H1 (cell line): ENCODE results near the gene GLE1. TPM values are rescaled to one million over a fixed set of nuclear protein-coding genes. Genes with fewer than 3 reads are reported as not detected.
A peak's percentile ranks its signal among the peaks of the same experiment; 100 is the strongest.

ENCODE experiments used
- CTCF ChIA-PET: fragments of 300-600 bp; sonication (Branson Sonifier 250); formaldehyde crosslinking; loops from one replicate; lab custom pipeline; 2021; ENCODE audit not compliant: partially characterized antibody; lab: Charles Lee
- POLR2A ChIA-PET: fragments of 300-600 bp; sonication (Branson Sonifier 250); formaldehyde crosslinking; loops from one replicate; lab custom pipeline; 2021; ENCODE audit warnings: inconsistent platforms; ENCODE audit not compliant: partially characterized antibody; lab: Charles Lee
- DNase-seq, 2 experiments: peaks; one replicate each; pipeline versions ENCODE4 v3.0.0 to v3.0.0-alpha.2; 2010 to 2022; ENCODE audit warnings: low spot score in 2 of 2, low read depth in 1 of 2, mixed read lengths in 1 of 2
- FAIRE-seq: peaks from 2 replicates; lab custom pipeline; 2011; peaks lifted over from hg19 to GRCh38; lab: Jason Lieb, UNC
- H2AFZ ChIP-seq: 2 replicates; pipeline ENCODE4 v1.8.1; 2012; ENCODE audit warnings: low read length, inconsistent platforms
- H2AK5ac ChIP-seq: 2 replicates; pipeline ENCODE4 v1.6.1; 2013; ENCODE audit warnings: low read depth, low read length
- H2BK120ac ChIP-seq: replicated peaks from 2 replicates; pipeline ENCODE3; 2013; ENCODE audit warnings: low read depth, low read length, inconsistent platforms
- H2BK12ac ChIP-seq: 2 replicates; pipeline ENCODE4 v1.6.1; 2013; ENCODE audit warnings: low read depth, low read length
- H2BK15ac ChIP-seq: 2 replicates; pipeline ENCODE4 v1.6.1; 2013; ENCODE audit warnings: low read length
- H2BK20ac ChIP-seq: 2 replicates; pipeline ENCODE4 v1.6.1; 2013; ENCODE audit warnings: low read length
- H2BK5ac ChIP-seq: 2 replicates; pipeline ENCODE4 v1.6.1; 2013; ENCODE audit warnings: low read depth, low read length
- H3K14ac ChIP-seq: 2 replicates; pipeline ENCODE4 v1.6.1; 2013; ENCODE audit warnings: inconsistent platforms; ENCODE audit not compliant: insufficient read length
- H3K18ac ChIP-seq: 2 replicates; pipeline ENCODE4 v1.6.1; 2013; ENCODE audit warnings: low read length; ENCODE audit errors: extremely low read depth
- H3K23ac ChIP-seq: 2 replicates; pipeline ENCODE4 v1.6.1; 2013; ENCODE audit warnings: inconsistent platforms; ENCODE audit not compliant: insufficient read length
- H3K23me2 ChIP-seq: 2 replicates; pipeline ENCODE4 v1.6.1; 2013; ENCODE audit warnings: low read depth, low read length
- H3K27ac ChIP-seq: 2 replicates; pipeline ENCODE4 v1.6.1; 2011; ENCODE audit warnings: low read depth, low read length, inconsistent platforms
- H3K27me3 ChIP-seq, 4 experiments: replicated peaks in 1 of 4; 1 replicate in 1 of 4; 2 replicates in 3 of 4; pipeline versions ENCODE4 v1.6.1 to v1.8.1; 2011 to 2013; ENCODE audit warnings: low read length in 3 of 4, mild to moderate bottlenecking in 3 of 4, inconsistent platforms in 2 of 4, mixed read lengths in 2 of 4, moderate library complexity in 1 of 4; ENCODE audit not compliant: control insufficient read depth in 3 of 4, insufficient read depth in 3 of 4; ENCODE audit errors: extremely low read depth in 1 of 4
- H3K36me3 ChIP-seq, 4 experiments: 2 replicates each; pipeline versions ENCODE4 v1.6.1 to v1.8.1; 2011 to 2013; ENCODE audit warnings: mild to moderate bottlenecking in 4 of 4, low read length in 3 of 4, moderate library complexity in 2 of 4, control low read depth in 1 of 4, inconsistent platforms in 1 of 4; ENCODE audit not compliant: insufficient read depth in 4 of 4, control insufficient read depth in 2 of 4
- H3K4ac ChIP-seq: replicated peaks from 2 replicates; pipeline ENCODE3; 2013; ENCODE audit warnings: low read length, low read depth, mixed read lengths, inconsistent platforms; ENCODE audit not compliant: insufficient read length
- H3K4me1 ChIP-seq, 4 experiments: replicated peaks in 1 of 4; 1 replicate in 1 of 4; 2 replicates in 3 of 4; pipeline versions ENCODE4 v1.6.1 to v1.8.1; 2011 to 2013; ENCODE audit warnings: low read length in 3 of 4, inconsistent platforms in 2 of 4, mixed read lengths in 1 of 4; ENCODE audit not compliant: insufficient read depth in 4 of 4, control insufficient read depth in 3 of 4
- H3K4me2 ChIP-seq, 2 experiments: 2 replicates each; pipeline versions ENCODE4 v1.6.1 to v1.8.1; 2011 to 2013; ENCODE audit warnings: low read depth in 2 of 2, low read length in 2 of 2, control low read depth in 1 of 2, inconsistent platforms in 1 of 2, mild to moderate bottlenecking in 1 of 2; ENCODE audit not compliant: insufficient read depth in 1 of 2
- H3K4me3 ChIP-seq, 4 experiments: fragments of 200-600, 300-600 bp in 1 of 4; sonication (generic), shearing (Covaris generic), sonication (Bioruptor Twin) in 1 of 4; 2 replicates each; pipeline versions ENCODE4 v1.5.1 to v1.8.1; 2011 to 2016; ENCODE audit warnings: low read length in 4 of 4, low read depth in 3 of 4, control low read depth in 2 of 4, inconsistent platforms in 2 of 4, mild to moderate bottlenecking in 2 of 4, mixed read lengths in 1 of 4, moderate library complexity in 1 of 4; ENCODE audit not compliant: insufficient read depth in 2 of 4; ENCODE audit errors: extremely low read depth in 1 of 4
- H3K56ac ChIP-seq: replicated peaks from 2 replicates; pipeline ENCODE3; 2013; ENCODE audit warnings: low read depth, mild to moderate bottlenecking, mixed read lengths, low read length, inconsistent platforms; ENCODE audit not compliant: insufficient read length
- H3K79me1 ChIP-seq: 2 replicates; pipeline ENCODE4 v1.6.1; 2013; ENCODE audit warnings: low read depth, low read length, control low read depth
- H3K79me2 ChIP-seq, 2 experiments: 2 replicates each; pipeline versions ENCODE4 v1.6.1 to v1.8.1; 2012 to 2013; ENCODE audit warnings: low read length in 2 of 2, mild to moderate bottlenecking in 2 of 2, inconsistent platforms in 1 of 2; ENCODE audit not compliant: insufficient read depth in 2 of 2, control insufficient read depth in 1 of 2
- H3K9ac ChIP-seq, 4 experiments: replicated peaks in 1 of 4; 1 replicate in 1 of 4; 2 replicates in 3 of 4; pipeline versions ENCODE4 v1.6.1 to v1.8.1; 2011 to 2013; ENCODE audit warnings: low read depth in 3 of 4, low read length in 3 of 4, control low read depth in 2 of 4, mild to moderate bottlenecking in 2 of 4, moderate library complexity in 2 of 4, inconsistent platforms in 1 of 4; ENCODE audit errors: extremely low read depth in 1 of 4
- H3K9me3 ChIP-seq, 2 experiments: 2 replicates each; pipeline versions ENCODE4 v1.6.1 to v1.8.1; 2012 to 2013; ENCODE audit warnings: mild to moderate bottlenecking in 2 of 2, moderate library complexity in 2 of 2, control low read depth in 1 of 2, inconsistent platforms in 1 of 2, low read depth in 1 of 2, low read length in 1 of 2, mixed read lengths in 1 of 2; ENCODE audit not compliant: insufficient read depth in 2 of 2
- H4K20me1 ChIP-seq, 2 experiments: replicated peaks in 1 of 2; 2 replicates each; pipeline versions ENCODE3 to v1.8.1; 2011 to 2013; ENCODE audit warnings: inconsistent platforms in 2 of 2, low read length in 2 of 2, mild to moderate bottlenecking in 1 of 2; ENCODE audit not compliant: insufficient read depth in 2 of 2, control insufficient read depth in 1 of 2
- H4K5ac ChIP-seq: 2 replicates; pipeline ENCODE4 v1.6.1; 2013; ENCODE audit warnings: low read length, low read depth, mixed read lengths, inconsistent platforms; ENCODE audit not compliant: insufficient read length
- H4K8ac ChIP-seq: 2 replicates; pipeline ENCODE4 v1.8.0; 2013; ENCODE audit warnings: mild to moderate bottlenecking, moderate library complexity, low read length, inconsistent platforms; ENCODE audit not compliant: insufficient read depth; ENCODE audit errors: extremely low read depth
- H4K91ac ChIP-seq: replicated peaks from 2 replicates; pipeline ENCODE3; 2013; ENCODE audit warnings: low read length, mixed read lengths, inconsistent platforms; ENCODE audit not compliant: insufficient read length
- NRF1 ChIP-seq: IDR thresholded peaks from 2 replicates; pipeline ENCODE4 v1.6.1; 2011; ENCODE audit warnings: mild to moderate bottlenecking, low read depth, low read length, improper control_type of control experiment
- RAD21 ChIP-seq, 2 experiments: IDR thresholded peaks in 1 of 2; conservative IDR thresholded peaks in 1 of 2; 2 replicates each; pipeline ENCODE4 v1.6.1; 2011; ENCODE audit warnings: low read depth in 2 of 2, low read length in 2 of 2, improper control_type of control experiment in 1 of 2, inconsistent platforms in 1 of 2, mild to moderate bottlenecking in 1 of 2, moderate library complexity in 1 of 2
- WGBS, 2 experiments: shearing (Covaris generic) in 1 of 2; methylation state at CpG; one replicate each; pipeline versions ENCODE4 v1.1.6 to v1.1.7; 2013 to 2015; ENCODE audit warnings: low lambda C conversion rate in 2 of 2, mixed read lengths in 2 of 2, inconsistent platforms in 1 of 2, low coverage in 1 of 2, missing lambda C conversion rate in 1 of 2; ENCODE audit not compliant: insufficient replicate concordance in 2 of 2, insufficient coverage in 1 of 2, insufficient read length in 1 of 2; ENCODE audit errors: extremely low coverage in 1 of 2, missing lambda C conversion rate in 1 of 2; 5-methylcytosine and 5-hydroxymethylcytosine counted together
- polyA plus RNA-seq, 7 experiments: library from polyadenylated mRNA; depleted of rRNA in 3 of 7; stranded (reverse) in 5 of 7; unstranded in 2 of 7; fragments of >200 nt in 5 of 7; fragments of 200-250 nt in 2 of 7; gene quantifications; 1 replicate in 5 of 7; 2 replicates in 1 of 7; 4 replicates in 1 of 7; pipeline versions ENCODE4 v1.2.1 to v1.2.3, GENCODE V29; 2011 to 2013; ENCODE audit warnings: missing spikeins in 2 of 7, mixed read lengths in 2 of 7
- total RNA-seq: library from RNA; stranded (reverse); fragmentation: NEBNext Ultra II Directional; extraction: Animal tissue kit (Norgen Biotek cat#: 25700); gene quantifications from 2 replicates; pipeline ENCODE4 v1.2.1, GENCODE V29; 2021
- TF ChIP-seq, protein P1 (sequence below), 3 experiments: IDR thresholded peaks; 1 replicate in 2 of 3; 2 replicates in 1 of 3; pipeline versions ENCODE4 v1.5.1 to v1.6.1; 2011; ENCODE audit warnings: low read length in 3 of 3, mild to moderate bottlenecking in 3 of 3, inconsistent platforms in 2 of 3, low read depth in 1 of 3, moderate library complexity in 1 of 3; ENCODE audit not compliant: insufficient read depth in 1 of 3; ENCODE audit errors: control extremely low read depth in 1 of 3

Gene GLE1
- total and polyA plus RNA-seq, 2 of the 8 experiments (the other 6 are each of a cell fraction or from before 2014, with no cell fraction given), result 9.6 to 14.9 TPM

DNA sequence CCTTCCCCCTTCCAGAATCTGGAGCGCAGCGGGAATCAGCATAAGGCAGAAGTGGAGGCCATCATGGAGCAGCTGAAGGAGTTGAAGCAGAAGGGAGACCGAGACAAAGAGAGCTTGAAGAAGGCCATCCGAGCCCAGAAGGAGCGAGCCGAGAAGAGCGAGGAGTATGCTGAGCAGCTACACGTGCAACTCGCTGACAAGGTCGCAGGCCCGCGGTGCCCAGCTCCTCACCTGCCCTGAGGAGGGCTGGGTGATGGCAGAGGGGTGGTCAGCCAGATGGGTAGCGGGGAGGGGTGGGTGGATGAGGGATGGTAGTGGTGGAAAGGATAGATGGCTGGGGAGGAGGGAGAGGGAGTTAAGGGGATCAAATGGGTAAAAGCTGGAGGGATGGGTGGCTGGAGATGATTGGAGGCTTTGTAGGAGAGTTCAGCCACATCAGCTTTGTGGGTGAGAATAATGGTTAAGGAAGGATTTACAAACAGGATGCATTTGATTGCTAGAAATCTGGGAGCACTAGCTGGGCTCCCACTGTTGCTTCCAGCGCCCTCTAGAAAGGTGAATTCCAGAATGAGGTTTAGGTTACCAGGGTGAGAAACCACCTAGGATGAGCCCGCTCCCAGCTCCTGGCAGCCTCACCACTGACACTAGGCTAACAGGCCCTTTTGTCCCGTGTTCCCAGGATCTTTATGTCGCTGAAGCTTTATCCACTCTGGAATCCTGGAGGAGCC is 19.7 kb upstream of the GLE1 start:
- Histone ChIP-seq H4K5ac (no peak overlapping the region), H4K20me1 (peaks cover 0 to 2% of the 10 kb centered on the region in 2 experiments), H2BK5ac (no peak overlapping the region), H2AK5ac (no peak overlapping the region), H3K23me2 (no peaks in the 10 kb centered on the region), H2AFZ (no peak overlapping the region)
- WGBS, 2 experiments, result 89% methylated on average over 14 of the region's 17 CpGs; no CpG with 5 or more reads in 1 of the 2 experiments
- TF ChIP-seq NRF1, result no peak
- TF ChIP-seq RAD21 (IDR thresholded peaks at IDR 0.05 in 1 of 2, conservative IDR thresholded peaks at IDR 0.05 in 1 of 2; ENCODE audit: low read depth in 2 of 2, low read length in 2 of 2), result no peak
- TF ChIP-seq, protein P1, sequence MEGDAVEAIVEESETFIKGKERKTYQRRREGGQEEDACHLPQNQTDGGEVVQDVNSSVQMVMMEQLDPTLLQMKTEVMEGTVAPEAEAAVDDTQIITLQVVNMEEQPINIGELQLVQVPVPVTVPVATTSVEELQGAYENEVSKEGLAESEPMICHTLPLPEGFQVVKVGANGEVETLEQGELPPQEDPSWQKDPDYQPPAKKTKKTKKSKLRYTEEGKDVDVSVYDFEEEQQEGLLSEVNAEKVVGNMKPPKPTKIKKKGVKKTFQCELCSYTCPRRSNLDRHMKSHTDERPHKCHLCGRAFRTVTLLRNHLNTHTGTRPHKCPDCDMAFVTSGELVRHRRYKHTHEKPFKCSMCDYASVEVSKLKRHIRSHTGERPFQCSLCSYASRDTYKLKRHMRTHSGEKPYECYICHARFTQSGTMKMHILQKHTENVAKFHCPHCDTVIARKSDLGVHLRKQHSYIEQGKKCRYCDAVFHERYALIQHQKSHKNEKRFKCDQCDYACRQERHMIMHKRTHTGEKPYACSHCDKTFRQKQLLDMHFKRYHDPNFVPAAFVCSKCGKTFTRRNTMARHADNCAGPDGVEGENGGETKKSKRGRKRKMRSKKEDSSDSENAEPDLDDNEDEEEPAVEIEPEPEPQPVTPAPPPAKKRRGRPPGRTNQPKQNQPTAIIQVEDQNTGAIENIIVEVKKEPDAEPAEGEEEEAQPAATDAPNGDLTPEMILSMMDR (IDR thresholded peaks at IDR 0.05; ENCODE audit: control extremely low read depth in 1 of 3, insufficient read depth in 1 of 3, low read depth in 1 of 3, low read length in 3 of 3), result peak in 1 of 3 experiments; percentile 1; a peak in 1 of 4 replicates
- TF ChIP-seq, all 59 proteins: peak for 1
- Histone ChIP-seq H3K9ac (no peak overlapping the region), H3K23ac (no peak overlapping the region), H3K14ac (no peak overlapping the region), H2BK12ac (no peak overlapping the region), H3K4me3 (no peak overlapping the region), H4K91ac (no peak overlapping the region), H3K79me2 (no peaks in the 10 kb centered on the region), H2BK120ac (no peak overlapping the region), H3K36me3 (peaks cover 0 to 3% (median 0%) of the 10 kb centered on the region in 4 experiments; a peak in 1 of 8 replicates), H3K27ac (no peak overlapping the region), H3K4me2 (no peak overlapping the region), H3K79me1 (no peaks in the 10 kb centered on the region), H3K56ac (no peak overlapping the region), H3K4ac (no peak overlapping the region), H4K8ac (no peak overlapping the region), H3K9me3 (no peaks in the 10 kb centered on the region), H3K4me1 (no peaks in the 10 kb centered on the region), H3K18ac (no peak overlapping the region), H2BK20ac (no peak overlapping the region), H3K27me3 (no peaks in the 10 kb centered on the region), H2BK15ac (no peak overlapping the region)
- CTCF ChIA-PET, result interaction anchor here (0.8 to 4.8 kb wide), 9 partner anchors 11 to 123 kb away, joined by 3 to 32 read pairs (median 3); no protein-coding TSS in a partner anchor
- FAIRE-seq (no peak), DNase-seq (no peak)
- POLR2A ChIA-PET, result interaction anchor here (0.6 to 0.9 kb wide), 2 partner anchors 11 to 70 kb away, joined by 3 read pairs; no protein-coding TSS in a partner anchor
